Astrocyte (in vitro differentiated cells and primary cell): ENCODE results near the gene YOD1. TPM values are rescaled to one million over a fixed set of nuclear protein-coding genes. Genes with fewer than 3 reads are reported as not detected.

Experiments
- DNase-seq: peaks from one replicate; pipeline ENCODE4 v3.0.0-alpha.2; 2010; ENCODE audit warnings: low read depth
- FAIRE-seq: peaks from 2 replicates; lab custom pipeline; 2011; peaks lifted over from hg19 to GRCh38; lab: Jason Lieb, UNC
- H2AFZ ChIP-seq: 2 replicates; pipeline ENCODE4 v1.6.0; 2012; ENCODE audit warnings: low read depth, low read length, inconsistent platforms
- H3K27ac ChIP-seq: 2 replicates; pipeline ENCODE4 v1.5.1; 2011; ENCODE audit warnings: low read depth, low read length, inconsistent platforms
- H3K27me3 ChIP-seq: 2 replicates; pipeline ENCODE4 v1.6.0; 2011; ENCODE audit warnings: low read length, inconsistent platforms; ENCODE audit not compliant: insufficient read depth
- H3K36me3 ChIP-seq: 2 replicates; pipeline ENCODE4 v1.5.1; 2011; ENCODE audit warnings: low read length, inconsistent platforms; ENCODE audit not compliant: insufficient read depth
- H3K4me1 ChIP-seq: 2 replicates; pipeline ENCODE4 v1.5.1; 2011; ENCODE audit warnings: low read length, inconsistent platforms; ENCODE audit not compliant: insufficient read depth
- H3K4me2 ChIP-seq: 2 replicates; pipeline ENCODE4 v1.6.0; 2012; ENCODE audit warnings: low read length, inconsistent platforms
- H3K4me3 ChIP-seq: 2 replicates; pipeline ENCODE4 v1.5.1; 2011; ENCODE audit warnings: low read depth, mild to moderate bottlenecking, low read length, inconsistent platforms; ENCODE audit not compliant: insufficient read depth
- H3K79me2 ChIP-seq: 2 replicates; pipeline ENCODE4 v1.6.0; 2012; ENCODE audit warnings: mild to moderate bottlenecking, low read length, inconsistent platforms; ENCODE audit not compliant: insufficient read depth
- H3K9ac ChIP-seq: 2 replicates; pipeline ENCODE4 v1.6.0; 2012; ENCODE audit warnings: mild to moderate bottlenecking, low read length, inconsistent platforms
- H3K9me3 ChIP-seq: 2 replicates; pipeline ENCODE4 v1.5.1; 2012; ENCODE audit warnings: low read depth, mild to moderate bottlenecking, low read length, inconsistent platforms; ENCODE audit not compliant: insufficient read depth
- H4K20me1 ChIP-seq: 2 replicates; pipeline ENCODE4 v1.6.0; 2012; ENCODE audit warnings: low read length, inconsistent platforms; ENCODE audit not compliant: insufficient read depth
- H3K27ac Mint-ChIP-seq: one replicate; pipeline ENCODE4 v1.8.0; 2021; ENCODE audit warnings: mild to moderate bottlenecking, mixed read lengths; ENCODE audit not compliant: unreplicated experiment
- H3K27me3 Mint-ChIP-seq: one replicate; pipeline ENCODE4 v1.8.0; 2021; ENCODE audit warnings: low read depth, mixed read lengths; ENCODE audit not compliant: unreplicated experiment
- H3K36me3 Mint-ChIP-seq: one replicate; pipeline ENCODE4 v1.8.0; 2021; ENCODE audit warnings: low read depth, mixed read lengths; ENCODE audit not compliant: unreplicated experiment
- H3K4me1 Mint-ChIP-seq: one replicate; pipeline ENCODE4 v1.8.0; 2021; ENCODE audit warnings: low read depth, mixed read lengths; ENCODE audit not compliant: unreplicated experiment
- H3K4me3 Mint-ChIP-seq: one replicate; pipeline ENCODE4 v1.8.0; 2021; ENCODE audit warnings: mild to moderate bottlenecking, moderate library complexity, mixed read lengths; ENCODE audit not compliant: unreplicated experiment
- H3K9me3 Mint-ChIP-seq: one replicate; pipeline ENCODE4 v1.8.0; 2021; ENCODE audit warnings: mild to moderate bottlenecking, mixed read lengths; ENCODE audit not compliant: unreplicated experiment
- EZH2 ChIP-seq: IDR thresholded peaks from 2 replicates; pipeline ENCODE4 v1.6.1; 2012; ENCODE audit warnings: mild to moderate bottlenecking, low read length, inconsistent platforms; ENCODE audit not compliant: insufficient read depth
- total RNA-seq: library from RNA; stranded (reverse); gene quantifications from 2 replicates; pipeline ENCODE4 v1.2.1, GENCODE V29; 2021
- TF ChIP-seq, protein P1 (sequence below): IDR thresholded peaks from 2 replicates; pipeline ENCODE4 v1.5.1; 2011; ENCODE audit warnings: low read depth, mild to moderate bottlenecking, inconsistent platforms, low read length, moderate library complexity; ENCODE audit not compliant: insufficient read depth

YOD1 gene
- total RNA-seq, 1 donor from 2014 or later: 14.8 TPM

DNA sequence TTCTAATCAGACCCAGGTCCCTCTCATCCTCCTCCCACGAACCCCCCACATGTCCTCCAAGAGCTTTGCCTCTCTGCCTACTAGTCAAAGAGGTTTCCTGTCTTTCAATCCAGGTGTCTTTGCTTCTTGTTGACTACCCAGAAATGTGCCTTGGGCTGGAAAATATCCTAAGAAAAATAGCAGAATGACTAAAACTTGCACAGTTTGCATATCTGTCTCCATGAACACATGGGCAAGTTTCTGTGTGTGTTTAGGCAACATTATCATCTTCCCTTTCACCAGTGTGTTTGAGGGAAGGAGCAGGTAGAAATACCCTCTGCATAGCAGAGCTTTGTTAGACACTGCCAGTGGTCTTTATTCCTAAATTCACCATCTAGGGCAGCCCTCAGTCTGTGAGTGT, 20.0 kb downstream of the YOD1 start:
- Mint-ChIP-seq H3K9me3 (no peaks in the 10 kb centered on the region), H3K27me3 (no peaks in the 10 kb centered on the region), H3K36me3 (no peaks in the 10 kb centered on the region), H3K4me3 (no peak overlapping the region), H3K27ac (no peak overlapping the region), H3K4me1 (peaks cover 19% of the 10 kb centered on the region)
- Histone ChIP-seq H3K27me3 (no peaks in the 10 kb centered on the region), H4K20me1 (no peaks in the 10 kb centered on the region), H3K4me3 (no peak overlapping the region), H3K79me2 (no peaks in the 10 kb centered on the region), H3K27ac (no peak overlapping the region), H3K4me2 (no peak overlapping the region), H3K4me1 (peaks cover 22% of the 10 kb centered on the region), H3K9ac (no peak overlapping the region), H3K9me3 (no peaks in the 10 kb centered on the region), H3K36me3 (no peaks in the 10 kb centered on the region), H2AFZ (no peak overlapping the region)
- DNase-seq: no peak
- FAIRE-seq: no peak
- TF ChIP-seq, protein P1, sequence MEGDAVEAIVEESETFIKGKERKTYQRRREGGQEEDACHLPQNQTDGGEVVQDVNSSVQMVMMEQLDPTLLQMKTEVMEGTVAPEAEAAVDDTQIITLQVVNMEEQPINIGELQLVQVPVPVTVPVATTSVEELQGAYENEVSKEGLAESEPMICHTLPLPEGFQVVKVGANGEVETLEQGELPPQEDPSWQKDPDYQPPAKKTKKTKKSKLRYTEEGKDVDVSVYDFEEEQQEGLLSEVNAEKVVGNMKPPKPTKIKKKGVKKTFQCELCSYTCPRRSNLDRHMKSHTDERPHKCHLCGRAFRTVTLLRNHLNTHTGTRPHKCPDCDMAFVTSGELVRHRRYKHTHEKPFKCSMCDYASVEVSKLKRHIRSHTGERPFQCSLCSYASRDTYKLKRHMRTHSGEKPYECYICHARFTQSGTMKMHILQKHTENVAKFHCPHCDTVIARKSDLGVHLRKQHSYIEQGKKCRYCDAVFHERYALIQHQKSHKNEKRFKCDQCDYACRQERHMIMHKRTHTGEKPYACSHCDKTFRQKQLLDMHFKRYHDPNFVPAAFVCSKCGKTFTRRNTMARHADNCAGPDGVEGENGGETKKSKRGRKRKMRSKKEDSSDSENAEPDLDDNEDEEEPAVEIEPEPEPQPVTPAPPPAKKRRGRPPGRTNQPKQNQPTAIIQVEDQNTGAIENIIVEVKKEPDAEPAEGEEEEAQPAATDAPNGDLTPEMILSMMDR: no peak
- TF ChIP-seq EZH2: no peak

DNA sequence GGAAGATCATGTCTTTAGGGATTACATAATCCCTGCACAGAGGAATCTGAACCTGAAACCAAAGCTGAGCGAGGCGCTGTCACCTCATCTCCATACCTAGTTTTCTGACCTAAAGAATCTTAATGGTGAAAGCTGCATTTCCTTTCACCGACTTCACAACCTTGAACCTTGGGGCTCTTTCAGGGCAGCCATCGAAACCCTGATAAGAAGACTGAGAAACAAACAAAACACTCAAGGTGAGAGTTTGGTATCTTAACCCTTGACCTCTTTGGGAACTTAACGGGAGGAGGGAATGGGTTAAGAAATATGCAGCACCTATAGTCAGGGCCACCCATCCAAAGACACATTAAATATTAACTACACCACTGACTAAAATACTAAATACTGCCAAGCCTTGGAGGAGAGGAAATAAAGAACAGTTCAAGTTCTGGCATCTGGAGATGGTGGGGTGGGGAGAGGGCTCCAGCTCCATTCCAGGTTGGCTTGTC, 20.4 kb downstream of the YOD1 start:
- no peak for TF ChIP-seq EZH2
- TF ChIP-seq, protein P1: no peak
- H3K4me2 ChIP-seq: no peak overlapping the region
- H3K4me3 ChIP-seq: no peak overlapping the region
- H3K27ac Mint-ChIP-seq: no peak overlapping the region
- H3K27ac ChIP-seq: no peak overlapping the region
- no peaks in the 10 kb centered on the region for H3K36me3 Mint-ChIP-seq
- H3K36me3 ChIP-seq: no peaks in the 10 kb centered on the region
- no peak for DNase-seq
- H4K20me1 ChIP-seq: no peaks in the 10 kb centered on the region
- no peak overlapping the region for H2AFZ ChIP-seq
- no peaks in the 10 kb centered on the region for H3K79me2 ChIP-seq
- H3K9me3 Mint-ChIP-seq: no peaks in the 10 kb centered on the region
- no peaks in the 10 kb centered on the region for H3K27me3 ChIP-seq
- H3K27me3 Mint-ChIP-seq: no peaks in the 10 kb centered on the region
- no peaks in the 10 kb centered on the region for H3K9me3 ChIP-seq
- no peak overlapping the region for H3K9ac ChIP-seq
- peaks cover 26% of the 10 kb centered on the region for H3K4me1 ChIP-seq
- no peak overlapping the region for H3K4me3 Mint-ChIP-seq
- H3K4me1 Mint-ChIP-seq: peaks cover 22% of the 10 kb centered on the region
- FAIRE-seq: no peak

DNA sequence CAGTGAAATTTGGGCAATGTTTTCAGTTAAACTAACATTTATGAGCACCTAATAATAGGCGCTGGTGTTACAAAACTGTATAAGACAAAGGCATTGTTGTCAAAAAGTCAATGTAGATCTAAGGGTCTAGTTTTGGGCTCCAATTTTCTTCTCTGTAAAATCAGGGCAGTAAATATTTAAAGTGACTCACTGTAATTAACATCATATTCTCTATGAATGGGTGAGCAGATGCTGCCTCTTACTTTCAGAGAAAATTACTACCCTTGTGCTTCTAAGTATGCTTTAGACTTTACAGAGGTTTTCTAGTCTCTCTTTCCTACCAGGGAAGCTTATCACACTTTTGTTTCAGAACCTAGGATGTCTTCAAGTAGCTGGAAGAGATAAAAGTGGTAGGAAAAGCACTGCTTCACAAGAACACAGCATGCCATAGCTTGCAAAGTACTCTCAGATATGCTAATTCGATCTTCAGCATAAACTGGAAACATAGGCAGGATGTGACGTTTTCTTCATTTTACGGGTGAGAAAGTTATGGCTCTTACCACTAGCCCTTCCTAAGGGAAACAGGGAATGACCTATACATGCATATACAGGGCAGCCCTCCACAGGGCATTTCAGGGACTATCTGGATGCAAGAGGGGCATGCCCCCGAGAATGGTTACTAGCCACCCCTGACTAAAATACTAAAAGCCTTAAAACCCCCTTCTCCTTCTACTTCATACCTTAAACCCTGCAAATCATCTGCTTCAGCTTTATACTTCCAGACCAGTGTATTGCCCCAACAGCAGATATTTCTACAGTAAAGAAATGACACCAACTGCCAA, 21.1 kb downstream of the YOD1 start:
- H3K4me1 Mint-ChIP-seq: peaks cover 28% of the 10 kb centered on the region
- no peaks in the 10 kb centered on the region for H4K20me1 ChIP-seq
- H3K4me1 ChIP-seq: peaks cover 28% of the 10 kb centered on the region
- no peak for DNase-seq
- H3K4me3 Mint-ChIP-seq: no peak overlapping the region
- no peak overlapping the region for H3K4me3 ChIP-seq
- H3K4me2 ChIP-seq: no peak overlapping the region
- no peak for TF ChIP-seq EZH2
- TF ChIP-seq, protein P1: no peak
- H3K9ac ChIP-seq: no peak overlapping the region
- no peak for FAIRE-seq
- H3K79me2 ChIP-seq: no peaks in the 10 kb centered on the region
- H3K27me3 Mint-ChIP-seq: no peaks in the 10 kb centered on the region
- H3K36me3 ChIP-seq: no peaks in the 10 kb centered on the region
- H3K27ac Mint-ChIP-seq: no peak overlapping the region
- no peaks in the 10 kb centered on the region for H3K9me3 Mint-ChIP-seq
- H3K27ac ChIP-seq: no peak overlapping the region
- H3K9me3 ChIP-seq: no peaks in the 10 kb centered on the region
- H2AFZ ChIP-seq: no peak overlapping the region
- H3K27me3 ChIP-seq: no peaks in the 10 kb centered on the region
- H3K36me3 Mint-ChIP-seq: no peaks in the 10 kb centered on the region
